HT1080 (cell line): ENCODE data around the gene MMS19. TPM values are rescaled to one million over a fixed set of nuclear protein-coding genes. Genes with fewer than 3 reads are reported as not detected.
"Not testable (repeated sequence)": the region's sequence is repeated elsewhere in the genome, so short reads cannot be mapped to it uniquely, and the experiment has no call there.

Experiments used
- DNase-seq: peaks from one replicate; pipeline ENCODE4 v3.0.0-alpha.2; 2015; ENCODE audit warnings: low read depth
- total RNA-seq: library from RNA; depleted of rRNA; stranded (reverse); fragments of >200 nt; shearing (Covaris generic); gene quantifications from 2 replicates; pipeline ENCODE4 v1.2.3, GENCODE V29; 2014

MMS19 gene
- total RNA-seq, 1 experiment from 2014 or later: 129 TPM

DNA sequence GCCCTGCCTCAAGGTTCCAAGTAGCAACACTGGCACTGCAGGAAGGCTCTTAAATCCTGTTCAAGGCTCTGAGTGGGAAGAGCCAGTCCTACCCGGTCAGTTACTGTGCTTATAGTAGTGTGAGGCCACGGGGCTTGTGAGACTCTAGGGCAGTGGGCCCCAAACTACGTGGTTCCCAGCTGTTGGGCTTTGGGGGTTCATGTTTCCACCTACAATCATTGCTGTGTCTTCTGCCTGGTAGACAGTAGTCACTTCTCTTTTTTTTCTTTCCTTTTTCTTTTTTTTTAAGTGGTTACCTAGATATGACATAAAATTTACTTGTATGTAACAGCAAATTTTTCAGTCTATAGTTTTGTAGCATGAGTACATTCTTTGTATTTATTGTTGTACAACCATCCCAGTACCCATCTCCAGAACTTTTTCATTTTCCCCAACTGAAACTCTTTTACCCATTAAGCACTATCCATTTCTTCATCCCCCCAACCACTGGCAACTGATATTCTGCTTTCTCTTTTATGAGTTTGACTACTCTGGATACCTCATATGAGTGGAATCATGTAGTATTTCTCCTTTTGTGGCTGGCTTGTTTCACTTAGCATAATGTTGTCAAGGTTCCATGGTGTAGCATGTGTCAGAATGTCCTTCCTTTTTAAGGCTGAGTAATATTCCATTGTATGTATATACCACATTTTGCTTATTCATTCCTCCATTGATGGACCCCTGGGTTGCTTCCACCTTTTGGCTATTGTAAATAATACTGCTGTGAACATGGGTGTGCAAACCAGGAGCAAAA lies 8.2 kb upstream of the MMS19 start:
- DNase-seq: no peak

DNA sequence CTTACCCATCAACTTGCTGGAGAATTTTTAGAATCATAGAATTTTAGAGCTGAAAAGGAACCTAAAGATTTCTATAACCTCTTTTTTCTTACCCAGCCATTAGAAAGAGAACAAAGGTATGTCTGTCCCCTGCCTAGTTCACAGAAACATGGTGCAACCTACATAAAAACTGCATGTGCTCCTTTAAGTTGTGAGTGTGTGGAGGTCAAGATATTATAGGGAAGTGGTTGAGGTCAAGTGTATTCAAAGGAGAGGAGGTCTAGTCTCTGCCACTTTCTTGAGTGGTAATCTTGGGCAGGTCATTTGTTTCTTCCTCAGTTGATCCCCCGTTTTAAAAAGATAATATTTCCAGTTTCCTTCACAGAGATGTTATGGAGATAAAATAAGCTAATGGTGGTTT lies 6.9 kb upstream of the MMS19 start:
- DNase-seq: no peak

DNA sequence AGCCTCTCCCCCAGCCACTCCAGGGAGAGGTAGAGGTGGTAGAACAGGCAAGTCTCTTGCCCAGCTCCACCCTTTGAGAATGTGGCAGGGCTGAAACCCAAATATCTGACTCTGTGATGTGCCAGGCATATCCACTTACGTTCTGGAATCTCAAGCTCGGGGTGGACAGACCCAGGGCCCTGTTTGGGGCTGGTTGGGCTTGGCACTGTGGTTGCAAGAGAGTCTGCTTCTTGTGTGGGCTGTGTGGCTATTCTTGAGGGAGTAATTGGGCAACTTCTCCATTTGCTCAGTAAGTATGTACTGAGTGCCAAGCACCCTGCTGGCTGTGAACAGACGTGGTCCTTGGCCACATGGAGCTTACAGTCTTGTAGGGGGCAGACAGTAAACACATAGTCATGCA lies 5.2 kb upstream of the MMS19 start:
- no peak for DNase-seq

DNA sequence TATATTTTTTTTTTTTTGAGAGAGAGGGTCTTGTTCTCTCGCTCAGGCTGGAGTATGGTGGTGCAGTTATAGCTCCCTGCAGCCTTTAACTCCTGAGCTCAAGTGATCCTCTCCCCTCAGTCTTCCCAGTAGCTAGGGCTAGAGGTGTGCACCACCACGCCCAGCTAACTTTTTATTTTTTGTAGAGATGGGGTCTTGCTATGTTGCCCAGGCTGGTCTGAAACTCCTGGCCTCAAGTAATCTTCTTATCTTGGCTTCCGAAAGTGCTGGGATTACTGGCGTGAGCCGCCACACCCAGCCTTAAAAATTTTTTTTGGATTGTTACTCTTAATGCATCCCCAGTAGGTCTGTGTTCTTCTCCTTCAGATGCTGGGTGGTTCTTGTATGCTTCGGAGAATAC lies 4.7 kb upstream of the MMS19 start:
- DNase-seq: no peak

DNA sequence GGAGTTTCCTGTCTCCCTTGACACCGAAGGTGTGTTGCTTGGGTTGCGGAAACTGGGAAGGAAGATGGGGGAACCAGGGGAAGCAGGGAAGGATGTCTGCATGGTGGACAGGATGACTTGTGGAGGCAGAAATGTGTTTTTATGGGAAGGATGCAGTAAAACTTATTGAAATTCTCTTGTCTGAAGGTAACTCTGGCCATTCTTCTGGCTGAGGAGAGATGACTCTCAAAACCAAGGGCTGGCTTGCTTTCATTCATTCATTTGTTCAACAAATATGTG lies 2.0 kb upstream of the MMS19 start:
- DNase-seq: no peak

DNA sequence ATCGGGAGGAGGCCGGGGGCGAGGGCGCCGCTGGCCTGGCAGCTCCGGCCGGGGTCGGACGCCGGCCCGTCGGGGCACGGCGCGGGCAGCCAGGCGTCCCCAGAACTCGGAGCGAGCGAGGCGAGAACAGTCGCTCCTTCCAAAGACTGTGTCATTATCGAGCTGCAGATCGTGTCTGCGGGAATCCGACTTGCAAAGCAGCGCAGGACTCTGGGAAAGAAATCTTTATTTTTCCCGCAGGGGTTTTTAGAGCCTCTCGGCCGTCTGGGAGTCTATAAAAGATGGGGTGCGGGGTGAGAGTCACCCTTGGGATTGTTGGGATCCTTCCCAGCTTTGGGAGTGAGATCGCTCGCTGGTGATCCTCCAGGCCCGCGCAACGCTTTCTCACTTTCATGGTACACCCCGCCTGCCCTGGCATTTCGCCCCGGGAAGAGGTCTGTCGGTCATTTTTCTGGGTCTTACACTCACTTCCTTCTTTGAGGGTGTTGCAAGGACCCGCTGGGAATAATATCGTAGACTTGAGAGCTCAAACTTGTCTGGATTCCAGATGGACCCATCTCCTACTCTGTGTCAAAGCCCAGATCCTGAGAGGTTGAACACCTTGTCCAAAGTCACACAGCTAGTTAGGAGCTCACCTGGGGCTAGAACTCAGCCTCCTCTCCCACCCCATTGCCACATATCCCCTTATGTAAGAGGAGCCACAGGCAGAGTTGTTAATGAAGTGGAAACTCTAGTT lies 1.5 kb upstream of the MMS19 start:
- DNase-seq: peak; percentile 28

DNA sequence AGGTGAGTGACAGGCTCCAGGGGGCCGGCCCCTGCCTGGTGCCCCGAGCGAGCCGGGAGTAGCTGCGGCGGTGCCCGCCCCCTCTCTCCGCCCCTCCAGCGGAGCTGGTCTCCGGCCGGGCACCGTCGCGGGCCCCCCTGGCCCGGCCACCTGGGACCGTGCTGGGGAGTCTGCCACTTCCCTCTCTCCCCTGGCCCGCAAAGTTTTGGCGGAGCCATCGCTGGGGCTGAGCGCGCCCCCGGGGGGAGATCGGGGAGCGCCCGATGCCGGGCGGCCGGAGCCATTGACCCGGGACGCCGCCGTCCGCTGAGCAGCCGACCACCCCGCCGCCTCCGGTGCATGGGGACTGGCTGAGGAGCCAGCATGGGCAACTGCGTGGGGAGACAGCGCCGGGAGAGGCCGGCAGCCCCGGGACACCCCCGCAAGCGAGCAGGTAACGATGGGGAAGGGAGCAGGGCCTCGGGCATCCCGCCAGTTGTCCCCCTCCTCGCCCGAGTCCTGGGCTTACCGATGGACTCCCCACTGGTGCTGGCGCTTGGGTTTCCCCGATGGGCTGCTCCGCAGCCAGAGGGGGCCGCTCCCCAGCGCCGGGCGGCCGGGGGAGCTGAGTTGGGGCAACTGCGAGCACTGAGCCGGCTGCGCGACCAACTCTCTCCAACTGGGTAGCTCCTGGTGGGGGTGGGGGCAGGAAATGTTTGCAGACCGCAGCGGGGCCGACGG lies 779 bp upstream of the MMS19 start, which contains the start of gene UBTD1:
Gene UBTD1 (plus strand): TSS at position 84 of the 720 bp plus-strand sequence. CDS start 280 bp downstream, at position 364.
- peak; percentile 38 for DNase-seq

DNA sequence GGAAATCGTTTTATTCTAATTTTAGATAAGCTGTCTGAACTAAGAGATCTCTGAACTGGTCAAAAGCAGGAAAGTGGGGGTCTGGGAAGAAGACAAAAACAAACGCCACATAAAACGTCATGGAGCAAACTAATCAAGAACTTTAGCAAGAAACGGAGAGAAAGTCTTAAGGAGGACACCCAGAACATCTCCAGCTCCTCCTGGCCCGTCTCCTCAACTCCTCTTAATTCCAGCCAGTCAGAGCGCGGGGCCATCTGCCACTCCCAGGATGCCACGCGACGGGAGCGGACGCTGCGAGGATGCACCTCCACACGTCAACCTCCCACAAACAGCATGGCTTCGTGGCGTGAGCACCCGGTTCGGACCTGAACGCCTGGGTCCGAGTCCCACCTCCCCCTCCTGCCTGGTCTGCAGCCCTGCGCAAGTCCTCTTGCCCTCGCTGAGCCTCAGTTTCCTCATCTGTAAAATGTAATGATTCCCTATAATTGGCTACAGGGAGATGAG lies 598 bp downstream of the MMS19 start:
- DNase-seq: peak; percentile 82

DNA sequence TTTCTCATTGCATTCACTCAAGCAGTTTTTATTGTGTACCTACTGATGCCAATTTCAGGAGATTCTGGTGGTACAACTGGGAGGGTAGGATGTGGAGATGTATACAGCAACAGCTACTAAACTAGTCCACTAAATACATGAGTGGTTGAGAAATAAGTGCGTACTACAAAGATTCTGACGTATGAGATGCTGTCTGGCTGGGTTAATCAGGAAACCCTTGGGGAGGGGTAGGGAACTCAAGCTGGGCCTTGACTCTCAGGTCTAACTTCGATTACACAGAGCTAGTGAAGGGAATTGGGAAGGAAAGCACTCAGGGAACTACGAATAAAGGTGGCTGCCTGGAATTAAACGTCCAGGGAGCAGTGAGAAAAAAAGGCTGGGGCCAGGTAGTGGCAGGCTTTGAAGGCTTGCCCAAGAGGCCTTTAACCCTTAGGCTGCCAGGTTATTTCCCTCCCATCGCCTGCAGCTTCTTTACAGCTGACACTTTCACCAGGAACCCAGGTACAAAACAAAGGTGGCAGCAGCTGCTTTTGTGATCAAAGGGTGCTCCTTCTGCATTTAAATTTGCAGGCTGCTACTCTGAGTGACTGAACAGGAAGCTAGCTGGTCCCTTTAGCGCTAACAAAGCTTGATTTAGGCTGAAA lies 3.2 kb downstream of the MMS19 start:
- no peak for DNase-seq

DNA sequence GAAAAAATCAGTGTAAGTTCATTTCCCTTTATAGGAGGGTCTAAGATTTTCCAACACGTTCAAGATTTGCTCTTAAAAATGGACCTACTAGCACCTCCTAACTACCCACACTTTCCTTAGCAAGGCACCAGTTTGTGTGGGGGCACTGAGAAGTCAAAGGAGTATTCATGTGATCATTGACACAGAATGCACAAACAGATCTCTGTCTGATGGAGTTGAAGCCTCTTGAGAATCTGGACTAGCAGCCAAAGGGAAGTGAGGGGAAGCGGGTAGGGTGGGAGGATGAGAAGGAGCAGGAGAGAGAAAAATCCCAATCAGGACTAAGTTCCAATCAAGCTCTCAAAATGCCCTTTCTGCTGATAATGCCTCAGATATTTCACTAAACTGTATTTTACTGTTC lies 4.1 kb downstream of the MMS19 start:
- no peak for DNase-seq

DNA sequence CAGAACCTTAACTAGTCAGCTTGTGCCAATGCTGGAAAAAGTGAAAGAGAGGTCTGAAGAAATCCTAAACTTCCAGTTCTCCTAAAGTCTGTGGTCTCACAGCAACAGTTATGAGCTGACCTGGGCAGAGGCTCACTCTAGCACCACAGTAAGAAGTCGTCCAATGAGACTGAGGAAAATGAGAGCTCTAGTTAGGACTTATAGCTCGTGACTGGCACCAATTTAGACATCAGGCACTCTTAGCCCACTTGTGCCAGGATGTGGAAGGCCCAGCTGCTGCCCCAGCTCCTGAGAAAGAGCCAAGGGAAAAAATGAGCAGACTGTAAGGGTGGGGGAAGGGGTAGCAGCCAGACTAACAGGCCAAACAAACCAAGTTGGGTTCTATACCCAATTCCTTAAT lies 7.6 kb downstream of the MMS19 start:
- no peak for DNase-seq

DNA sequence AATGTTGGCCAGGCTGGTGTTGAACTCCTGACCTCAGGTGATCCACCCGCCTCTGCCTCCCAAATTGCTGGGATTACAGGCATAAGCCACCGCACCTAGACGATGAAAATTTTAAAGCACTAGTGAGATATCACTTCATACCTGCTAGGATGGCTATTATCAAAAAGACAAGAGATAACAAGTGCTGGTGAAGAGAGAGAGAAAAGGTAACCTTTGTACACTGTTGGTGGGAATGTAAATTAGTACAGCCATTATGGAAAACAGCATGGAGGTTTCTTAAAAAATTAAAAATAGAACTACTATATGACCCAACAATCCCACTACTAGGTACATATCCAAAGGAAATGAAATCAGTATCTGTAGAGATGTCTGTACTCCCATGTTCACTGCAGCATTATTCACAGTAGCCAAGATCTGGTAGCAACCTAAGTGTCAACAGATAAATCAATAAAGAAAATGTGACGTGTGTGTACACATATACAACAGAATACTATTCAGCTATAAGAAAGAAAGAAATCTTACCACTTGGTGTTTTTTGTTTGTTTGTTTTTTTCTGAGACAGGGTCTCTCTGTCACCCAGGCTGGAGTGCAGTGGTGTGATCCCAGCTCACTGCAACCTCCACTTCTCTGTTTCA lies 12.5 kb downstream of the MMS19 start:
- DNase-seq: no peak

DNA sequence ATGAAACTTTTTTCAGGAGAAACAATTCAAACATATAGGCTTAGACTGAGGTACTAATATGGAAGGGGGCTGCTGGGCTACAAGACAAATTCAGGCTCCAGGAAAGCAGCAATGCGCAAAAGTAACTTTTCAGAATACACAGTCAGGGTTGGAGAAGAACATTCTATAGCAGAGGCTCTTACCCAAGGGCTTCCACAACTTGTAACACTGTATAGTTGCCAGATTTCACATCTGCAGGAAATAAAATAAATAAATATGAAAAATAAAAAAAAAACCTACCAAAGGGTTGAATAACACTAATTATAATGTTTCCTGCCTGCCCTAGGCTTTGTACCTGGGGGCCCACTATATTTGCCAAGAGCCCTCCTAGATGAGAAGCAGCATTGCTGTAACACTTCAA lies 14.3 kb downstream of the MMS19 start:
- DNase-seq: no peak

DNA sequence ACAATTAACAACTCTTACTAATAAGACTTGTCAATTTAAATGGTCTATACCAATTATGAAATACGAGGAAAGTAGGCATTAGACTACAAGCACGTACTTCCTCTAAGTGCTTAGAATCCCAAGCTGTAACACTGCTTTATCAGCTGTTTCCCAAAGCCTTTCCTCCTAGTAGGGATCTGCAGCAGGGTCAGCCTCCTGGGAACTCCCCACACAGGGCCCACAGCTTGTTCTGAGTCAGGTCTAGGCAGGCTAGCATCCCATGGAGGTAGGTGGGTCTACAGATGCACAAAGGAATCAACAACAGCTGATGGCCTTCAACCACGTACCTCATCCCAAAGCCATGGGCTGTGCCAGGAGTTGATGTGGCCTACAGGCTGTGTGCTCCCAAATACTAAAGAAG lies 14.7 kb downstream of the MMS19 start:
- DNase-seq: no peak

DNA sequence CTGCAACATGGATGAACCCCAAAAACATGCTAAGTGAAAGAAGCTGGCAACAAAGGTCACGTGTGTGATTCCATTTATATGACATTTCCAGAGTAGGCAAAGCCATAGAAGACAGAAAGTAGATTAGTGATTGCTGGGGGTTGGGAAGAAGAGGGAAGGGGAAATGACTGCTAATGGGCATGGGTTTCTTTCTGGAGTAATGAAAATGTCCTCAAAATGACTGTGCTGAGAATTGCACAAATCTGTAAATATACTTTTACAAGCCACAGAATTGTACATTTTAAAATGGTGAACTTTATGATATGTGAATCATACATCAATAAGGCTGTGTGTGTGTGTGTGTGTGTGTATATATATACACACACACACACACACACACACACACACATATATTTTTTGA lies 15.8 kb downstream of the MMS19 start:
- DNase-seq: no peak

DNA sequence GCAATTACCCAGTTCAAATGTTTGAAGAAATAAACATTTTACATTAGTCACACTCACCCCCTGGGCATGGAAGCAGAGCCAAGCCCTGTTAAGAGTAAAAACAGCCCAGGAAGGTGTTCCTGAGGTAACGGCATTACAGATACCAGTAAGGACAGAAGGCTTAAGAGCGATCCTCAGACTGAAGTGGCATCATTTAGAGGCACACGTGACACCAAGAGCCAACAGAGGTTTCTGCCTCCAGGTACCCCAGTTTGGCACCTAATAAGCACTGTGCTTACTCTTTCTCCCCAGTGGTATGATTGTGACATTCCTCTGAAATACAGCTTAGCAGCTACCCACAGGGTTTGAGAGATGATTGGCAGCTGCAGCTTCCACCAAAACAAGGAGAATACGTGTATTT lies 17.2 kb downstream of the MMS19 start:
- no peak for DNase-seq

DNA sequence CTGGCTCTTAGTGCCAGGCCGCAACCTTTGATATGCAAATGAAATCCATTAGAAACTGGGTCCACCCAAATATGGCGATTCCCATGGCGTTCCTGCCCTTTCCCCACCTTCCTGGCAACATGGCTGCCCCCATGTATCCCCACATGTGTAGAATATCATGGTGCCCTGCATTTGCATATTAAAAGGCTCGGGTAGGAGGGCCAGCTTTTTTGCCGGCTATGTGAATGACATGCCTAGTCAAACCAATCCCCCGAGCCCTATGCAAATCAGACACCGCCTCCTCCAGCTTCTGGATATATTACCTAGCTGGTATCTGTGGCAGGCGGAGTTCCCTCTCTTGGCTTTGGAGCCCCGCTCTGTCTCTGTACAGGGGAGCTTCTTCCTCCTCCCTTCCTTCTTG lies 18.3 kb downstream of the MMS19 start:
- DNase-seq: no peak

DNA sequence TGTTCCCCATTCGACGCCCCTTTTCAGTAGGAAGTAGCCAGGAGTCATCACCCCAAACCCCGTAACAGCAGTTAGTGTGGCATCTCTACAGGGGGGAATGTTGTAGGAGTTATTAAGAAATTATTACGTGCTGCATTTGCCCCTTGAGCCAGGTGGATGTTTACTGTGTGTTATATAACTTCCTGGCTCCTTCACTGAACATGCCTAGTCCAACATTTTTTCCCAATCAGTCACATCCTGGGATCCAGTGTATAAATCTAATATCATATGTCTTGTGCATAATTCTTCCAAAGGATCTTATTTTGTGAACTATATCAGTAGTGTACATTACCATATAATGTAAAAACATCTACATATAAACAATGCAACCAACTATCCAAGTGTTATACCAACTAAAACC lies 18.8 kb downstream of the MMS19 start:
- not testable (repeated sequence) for DNase-seq

DNA sequence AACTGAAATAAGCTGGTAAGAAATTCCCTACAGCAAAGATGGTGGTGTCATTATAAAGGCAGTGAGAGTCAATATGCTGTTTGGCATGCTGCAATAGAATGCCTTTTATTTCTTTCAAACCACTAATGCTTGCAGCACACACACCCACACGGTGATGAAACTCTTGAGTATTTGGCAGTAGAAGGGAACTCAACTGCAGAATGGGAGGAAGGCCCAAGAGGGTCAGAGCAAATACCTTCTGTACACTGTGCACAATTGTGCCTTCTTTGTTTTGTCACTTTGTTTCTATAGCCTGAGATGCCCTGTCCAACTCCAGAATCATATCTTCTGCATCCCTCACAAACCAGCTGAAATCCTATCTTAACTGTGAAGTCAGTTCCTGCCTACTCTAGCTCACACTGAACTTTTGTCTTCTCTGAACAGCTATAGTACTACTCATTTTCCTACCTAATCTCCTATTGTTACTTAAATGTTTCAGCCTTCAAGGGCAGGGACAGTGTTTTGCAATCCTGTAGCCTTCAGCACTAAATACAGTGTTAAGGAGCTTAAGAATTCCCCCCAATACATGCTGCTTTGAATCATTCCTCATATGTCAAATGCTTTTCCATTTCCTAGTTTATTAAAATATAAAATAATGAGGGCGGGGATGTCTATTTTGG lies 22.2 kb downstream of the MMS19 start:
- no peak for DNase-seq

DNA sequence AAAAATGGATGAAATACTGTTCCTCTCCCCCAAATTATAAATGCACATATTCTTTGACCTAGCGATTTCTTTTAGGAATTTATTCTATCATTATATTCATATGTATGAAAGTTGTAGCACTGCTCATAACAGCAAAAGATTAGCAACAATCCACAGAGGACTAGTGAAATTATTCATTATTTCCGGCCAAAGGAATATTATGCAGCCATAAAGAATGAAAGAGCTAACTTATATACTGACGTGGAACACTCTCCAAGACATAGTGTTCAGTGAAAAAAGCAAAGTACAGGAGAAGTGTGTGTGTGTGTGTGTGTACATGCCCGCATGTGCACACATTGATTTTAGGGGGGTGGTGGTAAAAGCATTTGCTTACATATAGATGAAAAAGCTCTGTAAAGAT lies 23.3 kb downstream of the MMS19 start:
- no peak for DNase-seq

DNA sequence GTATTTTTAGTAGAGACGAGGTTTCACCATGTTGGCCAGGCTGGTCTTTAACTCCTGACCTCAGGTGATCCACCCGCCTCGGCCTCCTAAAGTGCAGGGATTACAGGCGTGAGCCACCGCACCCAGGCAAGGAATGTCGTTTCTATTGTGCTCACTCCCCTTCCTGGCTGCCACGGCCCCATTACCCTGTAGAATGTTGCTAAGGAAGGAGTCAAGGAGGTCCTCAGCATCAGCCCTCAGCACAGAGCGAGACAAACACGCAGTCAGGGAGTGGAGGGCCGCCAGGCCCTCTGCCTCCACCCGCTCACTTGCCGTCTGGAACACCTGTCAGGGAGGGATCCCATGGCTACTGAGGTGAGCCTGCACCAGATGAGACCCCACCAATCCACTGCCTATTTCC lies 29.4 kb downstream of the MMS19 start:
- not testable (repeated sequence) for DNase-seq
